Activated T-helper 2 cell treated with anti-CD3 and anti-CD28 coated beads, Interferon-gamma antibody, Interleukin-2, Interleukin-4, amounts not matched to agents 10 μg/mL and 5 μg/mL and 100 μg/mL, durations not matched to agents 14 hours and 24 hours and 36 hours (primary cell): ENCODE data around the gene TIMM8A. TPM values are rescaled to one million over a fixed set of nuclear protein-coding genes. Genes with fewer than 3 reads are reported as not detected.

Experiments used
- DNase-seq: peaks from one replicate; pipeline ENCODE4 v3.0.0; 2021; ENCODE audit warnings: low spot score
- H3K27ac Mint-ChIP-seq: one replicate; pipeline ENCODE4 v1.8.0; 2021; ENCODE audit warnings: mixed read lengths
- H3K27me3 Mint-ChIP-seq: one replicate; pipeline ENCODE4 v1.8.0; 2021; ENCODE audit warnings: low read depth, mixed read lengths
- H3K36me3 Mint-ChIP-seq: one replicate; pipeline ENCODE4 v1.8.0; 2021; ENCODE audit warnings: low read depth, mixed read lengths
- H3K4me1 Mint-ChIP-seq: one replicate; pipeline ENCODE4 v1.8.0; 2021; ENCODE audit warnings: low read depth, mixed read lengths
- H3K4me3 Mint-ChIP-seq: one replicate; pipeline ENCODE4 v1.8.0; 2021; ENCODE audit warnings: low read depth, mild to moderate bottlenecking, moderate library complexity, mixed read lengths
- H3K9me3 Mint-ChIP-seq: one replicate; pipeline ENCODE4 v1.8.0; 2021; ENCODE audit warnings: mixed read lengths
- intact Hi-C: fragments of 100-400 bp; cut with micrococcal nuclease; formaldehyde crosslinking; loops from one replicate; pipeline ENCODE4 v1.15.1; 2023
- total RNA-seq: library from RNA; stranded (reverse); gene quantifications from 2 replicates; pipeline ENCODE4 v1.2.3, GENCODE V29; 2022

Gene TIMM8A
- total RNA-seq, 1 donor from 2014 or later = 25.5 TPM

DNA sequence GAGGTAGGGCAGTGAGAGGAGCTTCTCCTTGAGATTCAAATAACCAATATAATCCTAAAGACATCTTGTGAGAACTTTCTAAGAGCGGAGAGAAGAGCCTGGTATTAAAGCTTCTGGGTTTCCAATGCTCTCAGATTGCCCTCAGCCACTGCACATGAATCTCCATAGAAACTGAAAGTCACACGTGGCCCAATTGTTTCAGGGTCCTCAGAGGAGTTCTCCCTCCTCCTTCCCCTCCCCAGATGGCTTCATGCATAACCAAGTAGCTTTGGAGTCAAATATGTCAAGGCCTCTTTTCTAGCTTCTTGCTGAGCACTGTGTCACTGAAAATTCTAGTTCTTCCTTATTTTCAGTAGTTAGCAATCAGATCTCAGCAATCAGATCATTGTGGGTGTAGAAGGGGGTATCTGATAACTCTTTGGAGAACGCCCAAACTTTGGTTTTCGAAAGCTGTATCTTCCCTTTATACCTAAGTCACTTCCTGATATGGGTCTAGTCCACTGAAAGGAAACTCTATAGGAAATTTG is 35.2 kb upstream of the TIMM8A start:
- H3K4me1 Mint-ChIP-seq = peaks cover 7% of the 10 kb centered on the region
- H3K4me3 Mint-ChIP-seq = no peak overlapping the region
- H3K27ac Mint-ChIP-seq = no peak overlapping the region
- no peak for DNase-seq
- H3K9me3 Mint-ChIP-seq = no peaks in the 10 kb centered on the region
- no peaks in the 10 kb centered on the region for H3K36me3 Mint-ChIP-seq
- H3K27me3 Mint-ChIP-seq = no peaks in the 10 kb centered on the region
- intact Hi-C loops = no loop called here

DNA sequence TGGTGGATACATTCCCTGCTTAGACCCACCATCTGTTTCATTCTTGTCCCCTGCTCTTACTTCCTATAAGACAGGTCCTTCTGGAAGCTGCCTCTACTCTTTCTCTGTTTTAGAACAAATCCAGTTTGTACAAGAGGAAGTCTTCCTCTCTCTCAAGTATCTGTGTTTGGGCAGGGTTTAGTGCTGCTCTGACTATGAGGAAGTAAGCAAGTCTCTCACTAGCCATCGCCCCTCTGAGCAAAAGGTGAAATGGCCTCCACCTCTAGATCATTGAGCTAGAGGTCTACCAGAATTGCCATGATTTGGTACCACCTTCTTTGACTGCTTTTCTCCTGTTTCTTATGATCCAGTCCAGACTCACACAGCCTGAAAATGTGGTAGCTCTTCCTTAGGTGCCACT is 29.0 kb upstream of the TIMM8A start:
- no peaks in the 10 kb centered on the region for H3K4me1 Mint-ChIP-seq

DNA sequence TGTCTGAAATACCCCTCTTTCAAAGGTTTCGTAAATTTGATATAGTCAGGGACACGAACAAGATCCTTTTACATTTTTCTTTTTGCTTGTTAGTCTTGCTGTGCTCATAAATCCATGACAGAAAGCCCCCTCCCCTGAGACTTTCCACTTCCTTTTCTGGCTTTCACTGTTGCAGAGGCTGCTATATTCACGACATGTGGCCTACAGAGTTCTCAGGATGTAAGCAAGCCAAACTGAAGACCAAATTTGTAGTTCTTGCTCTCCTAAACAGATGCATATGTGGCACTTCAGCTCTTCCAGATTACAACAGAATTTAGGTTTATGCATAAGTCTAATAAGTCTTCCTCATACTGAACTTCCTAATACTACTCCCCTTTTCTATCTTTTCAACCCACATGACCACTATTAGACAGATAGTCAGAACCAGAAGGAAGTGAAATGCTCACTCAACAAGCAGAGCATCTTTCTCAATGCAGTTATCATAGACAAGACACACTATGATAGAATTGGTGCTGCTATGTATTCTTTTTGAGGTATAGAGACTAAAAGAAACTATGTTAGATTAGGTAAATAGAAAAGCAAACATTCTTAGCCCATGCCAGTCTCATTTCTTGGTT is 22.5 kb upstream of the TIMM8A start:
- H3K27ac Mint-ChIP-seq = no peak overlapping the region
- H3K4me1 Mint-ChIP-seq = peaks cover 5% of the 10 kb centered on the region
- no peak for DNase-seq
- H3K27me3 Mint-ChIP-seq = peaks cover 6% of the 10 kb centered on the region
- H3K36me3 Mint-ChIP-seq = no peaks in the 10 kb centered on the region
- H3K4me3 Mint-ChIP-seq = no peak overlapping the region
- H3K9me3 Mint-ChIP-seq = no peaks in the 10 kb centered on the region
- intact Hi-C loops = no loop called here

More for the DNA sequence above, 29.0 kb upstream of the TIMM8A start:
- intact Hi-C loops = no loop called here
- no peak overlapping the region for H3K27ac Mint-ChIP-seq
- H3K36me3 Mint-ChIP-seq = no peaks in the 10 kb centered on the region
- H3K9me3 Mint-ChIP-seq = no peaks in the 10 kb centered on the region
- DNase-seq = no peak
- H3K4me3 Mint-ChIP-seq = no peak overlapping the region
- H3K27me3 Mint-ChIP-seq = peaks cover 6% of the 10 kb centered on the region

DNA sequence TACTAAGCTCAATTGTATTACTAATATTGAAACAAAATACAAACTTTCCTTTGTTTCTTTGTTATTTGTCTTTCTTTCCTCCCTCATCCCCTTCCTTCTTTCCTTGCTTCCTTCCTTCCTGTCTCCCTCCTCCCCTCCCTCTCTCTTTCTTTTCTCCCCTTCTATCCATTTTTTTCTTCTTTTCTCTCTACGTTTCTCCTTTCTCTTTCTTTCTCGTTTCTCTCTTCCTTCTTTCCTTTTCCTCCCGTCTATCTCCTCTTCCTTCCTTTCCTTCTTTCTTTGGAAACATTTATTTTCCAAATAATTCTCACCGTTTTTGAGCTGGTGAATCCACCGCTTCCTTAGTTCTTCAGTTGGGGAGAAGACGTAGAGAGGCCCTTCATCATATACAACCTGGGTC is 21.1 kb upstream of the TIMM8A start:
- Mint-ChIP-seq H3K36me3 (no peaks in the 10 kb centered on the region), H3K27ac (no peak overlapping the region), H3K27me3 (peaks cover 4% of the 10 kb centered on the region), H3K4me1 (peaks cover 5% of the 10 kb centered on the region), H3K9me3 (no peaks in the 10 kb centered on the region), H3K4me3 (no peak overlapping the region)
- intact Hi-C loops = no loop called here
- no peak for DNase-seq

DNA sequence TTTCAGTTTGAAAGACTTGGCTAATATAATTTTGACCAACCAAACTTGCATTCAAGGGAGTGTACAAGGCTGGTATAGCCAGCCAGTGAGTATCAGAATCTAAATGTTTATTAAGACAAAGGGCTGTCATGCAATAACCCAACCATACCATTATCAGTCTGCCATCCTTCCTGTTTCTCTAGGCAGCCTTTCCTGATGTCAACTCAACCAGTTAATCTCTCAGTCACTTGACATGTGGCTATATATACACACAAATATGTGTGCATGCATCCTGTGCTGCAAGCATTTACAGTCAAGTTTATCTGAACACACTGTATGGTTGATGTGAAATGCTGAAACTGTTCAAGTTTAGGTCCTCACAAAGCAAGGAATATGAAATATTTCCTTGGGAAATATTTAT is 20.3 kb upstream of the TIMM8A start:
- peaks cover 4% of the 10 kb centered on the region for H3K27me3 Mint-ChIP-seq
- DNase-seq = no peak
- no peak overlapping the region for H3K27ac Mint-ChIP-seq
- H3K4me1 Mint-ChIP-seq = peaks cover 5% of the 10 kb centered on the region
- no peaks in the 10 kb centered on the region for H3K36me3 Mint-ChIP-seq
- no peak overlapping the region for H3K4me3 Mint-ChIP-seq
- no peaks in the 10 kb centered on the region for H3K9me3 Mint-ChIP-seq
- intact Hi-C loops = no loop called here

DNA sequence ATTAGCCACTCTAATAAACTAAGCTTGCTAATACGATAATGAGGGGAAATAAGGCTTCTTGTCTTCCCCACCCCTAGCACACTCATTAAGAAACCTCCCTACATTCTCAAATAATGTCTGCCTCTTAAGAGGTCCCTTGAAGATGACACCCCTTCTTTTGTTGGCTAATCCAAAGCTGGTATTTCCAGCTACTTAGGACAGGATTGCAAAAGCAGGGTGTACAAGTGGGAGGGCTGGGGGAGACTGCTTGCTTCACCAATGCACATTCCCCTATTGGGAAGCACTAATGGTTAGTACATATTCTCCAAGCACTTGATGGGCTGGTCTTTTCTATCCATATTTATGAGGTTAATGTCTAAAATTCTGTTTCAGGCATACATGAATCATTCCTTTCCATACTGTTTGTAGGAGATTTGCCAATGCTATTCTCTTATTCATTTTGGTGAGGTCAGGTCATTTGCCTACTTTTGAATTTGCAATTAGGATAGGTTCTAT is 16.8 kb upstream of the TIMM8A start:
- Mint-ChIP-seq H3K27ac (no peak overlapping the region), H3K27me3 (peaks cover 4% of the 10 kb centered on the region), H3K4me3 (no peak overlapping the region), H3K4me1 (no peaks in the 10 kb centered on the region), H3K9me3 (no peaks in the 10 kb centered on the region), H3K36me3 (no peaks in the 10 kb centered on the region)
- DNase-seq = no peak
- intact Hi-C loops = no loop called here

DNA sequence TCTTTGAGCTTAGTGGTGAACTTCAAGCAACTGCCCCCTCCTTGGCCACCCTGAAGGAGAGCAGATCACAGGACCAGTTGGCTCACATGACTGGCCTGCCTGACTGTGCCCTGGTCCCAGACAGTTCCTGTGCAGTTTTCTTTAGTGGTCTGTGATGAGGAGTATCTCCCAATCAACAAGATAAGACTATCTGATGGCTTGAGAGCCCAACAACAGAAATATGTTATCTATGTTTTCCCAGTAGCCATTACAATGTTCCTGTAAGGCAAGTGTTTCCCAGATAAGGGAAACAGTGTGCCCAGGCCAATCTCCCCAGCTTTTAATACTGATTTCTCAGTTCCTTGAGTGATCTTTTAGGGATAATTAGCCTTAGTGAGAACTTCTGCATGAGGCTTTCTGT is 14.2 kb upstream of the TIMM8A start:
- Mint-ChIP-seq H3K4me1 (peaks cover 3% of the 10 kb centered on the region), H3K4me3 (no peak overlapping the region), H3K27me3 (no peaks in the 10 kb centered on the region), H3K9me3 (no peaks in the 10 kb centered on the region), H3K36me3 (no peaks in the 10 kb centered on the region), H3K27ac (no peak overlapping the region)
- intact Hi-C loops = no loop called here
- DNase-seq = no peak

DNA sequence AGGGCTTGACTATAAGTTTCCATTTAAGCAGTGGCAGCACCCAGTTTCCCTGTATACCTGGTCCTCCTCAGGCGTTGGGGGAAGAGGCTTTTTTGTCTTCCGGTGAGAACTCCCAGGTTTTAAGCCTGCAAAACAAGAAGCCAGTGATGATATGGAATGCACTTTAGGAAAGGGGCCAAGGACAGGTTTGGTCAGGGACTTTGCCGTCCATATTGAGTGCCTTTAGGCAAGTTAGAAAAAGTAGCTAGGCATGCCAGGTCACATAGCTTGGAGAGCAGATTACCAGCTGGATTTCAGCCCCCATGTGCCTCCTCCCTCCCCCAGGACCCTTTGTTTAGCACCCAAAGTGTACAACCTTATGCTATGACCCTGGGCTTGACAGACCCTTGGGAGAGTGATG is 13.6 kb upstream of the TIMM8A start:
- H3K36me3 Mint-ChIP-seq = no peaks in the 10 kb centered on the region
- H3K9me3 Mint-ChIP-seq = no peaks in the 10 kb centered on the region
- H3K4me1 Mint-ChIP-seq = peaks cover 3% of the 10 kb centered on the region
- no peaks in the 10 kb centered on the region for H3K27me3 Mint-ChIP-seq
- intact Hi-C loops = no loop called here
- DNase-seq = no peak
- H3K27ac Mint-ChIP-seq = no peak overlapping the region
- no peak overlapping the region for H3K4me3 Mint-ChIP-seq

DNA sequence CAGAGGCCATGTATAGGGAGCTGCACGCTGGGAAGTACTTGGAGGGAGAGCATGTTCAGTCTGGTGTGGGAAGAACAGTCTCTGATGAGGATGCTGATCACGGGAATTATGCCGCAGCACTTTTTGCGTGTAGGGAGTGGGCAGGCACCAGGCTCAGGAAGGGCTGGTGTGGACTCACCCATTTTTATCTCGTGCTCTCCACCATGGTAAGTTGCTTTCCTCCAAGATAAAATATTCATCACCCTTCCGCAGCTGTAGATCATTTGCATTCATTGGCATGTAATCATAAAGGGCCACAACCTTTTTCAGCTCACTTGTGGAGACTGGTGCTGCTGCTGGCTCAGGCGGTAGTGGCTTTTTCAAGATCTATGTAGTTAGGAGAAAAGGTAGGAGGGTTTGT is 11.8 kb upstream of the TIMM8A start:
- DNase-seq = no peak
- intact Hi-C loops = no loop called here
- H3K4me1 Mint-ChIP-seq = peaks cover 3% of the 10 kb centered on the region
- H3K9me3 Mint-ChIP-seq = no peaks in the 10 kb centered on the region
- H3K27me3 Mint-ChIP-seq = no peaks in the 10 kb centered on the region
- no peaks in the 10 kb centered on the region for H3K36me3 Mint-ChIP-seq
- no peak overlapping the region for H3K27ac Mint-ChIP-seq
- no peak overlapping the region for H3K4me3 Mint-ChIP-seq

DNA sequence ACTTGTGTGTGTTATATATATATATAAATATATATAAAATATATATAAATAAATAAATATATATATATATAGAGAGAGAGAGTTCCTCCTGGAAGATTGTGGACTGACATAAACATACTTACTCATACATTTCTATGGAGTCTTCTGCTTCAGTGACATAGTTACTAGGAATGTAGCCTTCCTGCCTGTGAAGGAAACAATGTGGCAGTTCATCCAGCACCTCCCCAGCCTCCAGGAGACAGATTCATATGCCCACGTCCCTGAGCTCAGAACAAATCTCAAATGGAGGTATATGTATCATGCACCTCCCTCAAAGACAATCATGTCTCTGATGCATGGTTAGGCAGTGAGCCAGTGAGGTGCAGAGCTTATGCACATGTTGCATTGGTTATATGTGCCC is 11.4 kb upstream of the TIMM8A start:
- intact Hi-C loops = no loop called here
- Mint-ChIP-seq H3K36me3 (no peaks in the 10 kb centered on the region), H3K4me1 (peaks cover 3% of the 10 kb centered on the region), H3K9me3 (no peaks in the 10 kb centered on the region), H3K4me3 (no peak overlapping the region), H3K27me3 (no peaks in the 10 kb centered on the region), H3K27ac (no peak overlapping the region)
- no peak for DNase-seq

DNA sequence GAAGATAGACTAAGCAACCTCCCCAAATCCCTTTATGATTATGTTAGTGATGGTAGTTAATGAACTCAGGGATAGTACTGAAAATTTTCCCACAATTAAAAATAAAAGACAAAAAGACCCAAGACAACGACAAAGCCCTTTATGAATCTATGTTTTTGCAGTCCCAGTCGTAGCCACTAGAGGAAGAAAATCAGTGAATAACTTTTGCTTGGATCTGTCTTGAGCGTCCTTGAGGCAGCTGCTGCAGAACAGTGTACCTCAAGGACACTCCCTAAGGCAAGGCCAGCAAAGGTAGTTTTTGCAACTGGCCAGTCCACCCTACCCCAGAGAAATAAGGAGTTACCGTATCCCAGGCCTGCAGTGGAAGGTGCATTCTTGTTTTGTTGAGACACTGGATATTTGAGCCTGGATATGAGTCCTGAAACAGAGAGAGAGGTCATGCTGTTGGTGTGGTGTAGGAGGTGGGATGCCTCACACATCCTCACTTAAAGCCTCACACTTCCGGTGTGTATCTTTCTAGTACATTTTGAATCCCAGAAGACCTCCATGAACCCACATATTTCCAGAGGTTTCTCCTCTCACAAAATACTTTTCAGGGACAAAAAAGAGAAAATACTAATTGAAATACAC is 8.7 kb upstream of the TIMM8A start:
- intact Hi-C loops = loop anchor here (1.0 kb wide), 1 partner anchor 24 kb away; no protein-coding TSS in a partner anchor
- peaks cover 3% of the 10 kb centered on the region for H3K4me1 Mint-ChIP-seq
- DNase-seq = no peak
- no peaks in the 10 kb centered on the region for H3K36me3 Mint-ChIP-seq
- H3K9me3 Mint-ChIP-seq = no peaks in the 10 kb centered on the region
- H3K4me3 Mint-ChIP-seq = no peak overlapping the region
- H3K27me3 Mint-ChIP-seq = no peaks in the 10 kb centered on the region
- no peak overlapping the region for H3K27ac Mint-ChIP-seq

DNA sequence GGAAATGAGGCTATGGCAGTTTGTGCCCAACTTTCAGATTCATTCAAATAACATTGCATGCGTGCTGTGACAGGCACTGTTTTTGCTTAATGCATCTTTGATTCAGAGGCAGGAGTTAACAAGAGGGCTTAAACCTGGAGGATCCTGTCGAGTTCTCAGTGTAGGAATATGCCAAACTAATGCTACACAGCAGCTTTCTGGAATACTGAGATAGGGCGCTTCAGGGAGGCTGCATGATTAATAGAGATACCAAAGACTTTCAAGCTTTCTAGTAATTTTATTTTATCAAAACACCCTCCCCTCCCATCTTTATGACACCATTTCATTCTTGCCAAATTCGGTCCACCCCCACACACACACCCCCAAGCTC is 636 bp upstream of the TIMM8A start:
- Mint-ChIP-seq H3K27me3 (no peaks in the 10 kb centered on the region), H3K4me3 (peak overlapping the region; percentile 88), H3K27ac (peak overlapping the region; percentile 84), H3K9me3 (no peaks in the 10 kb centered on the region), H3K36me3 (peaks cover 19% of the 10 kb centered on the region), H3K4me1 (peaks cover 10% of the 10 kb centered on the region)
- intact Hi-C loops = no loop called here
- DNase-seq = no peak

DNA sequence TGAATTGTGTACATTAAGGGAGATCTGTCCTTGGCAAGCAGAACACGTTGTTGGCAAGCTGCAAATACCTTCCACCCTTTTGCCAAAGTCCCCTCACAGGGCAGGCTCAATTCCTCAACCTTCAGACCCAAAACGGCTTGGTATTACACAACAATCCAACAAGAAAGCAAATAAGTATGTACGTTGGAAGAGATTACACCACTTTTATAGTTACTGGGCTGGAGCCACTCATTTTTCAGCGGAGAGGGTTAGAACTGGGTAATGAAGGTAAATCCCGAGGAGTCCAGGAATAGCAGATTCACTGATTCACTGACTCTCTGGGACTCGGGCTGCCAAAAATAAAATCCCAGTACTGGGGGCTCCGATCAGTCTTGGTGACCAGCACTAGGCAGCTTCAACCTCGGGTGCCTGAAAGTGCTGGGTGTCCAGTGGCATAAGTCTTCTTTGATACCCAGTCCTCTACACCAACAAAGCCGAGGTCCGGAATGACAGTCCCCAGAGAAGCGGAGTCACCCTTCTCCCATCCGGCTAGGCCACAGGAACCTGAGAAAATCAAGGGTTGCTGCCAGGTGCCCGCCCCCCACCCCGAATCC is 587 bp downstream of the TIMM8A start:
- Mint-ChIP-seq H3K4me1 (peaks cover 10% of the 10 kb centered on the region), H3K27me3 (no peaks in the 10 kb centered on the region), H3K27ac (peak overlapping the region; percentile 84), H3K4me3 (peak overlapping the region; percentile 88), H3K9me3 (no peaks in the 10 kb centered on the region), H3K36me3 (peaks cover 21% of the 10 kb centered on the region)
- intact Hi-C loops = loop anchor here (1.0 kb wide), 2 partner anchors 42 to 59 kb away; partner anchors contain the start of gene GLA
- DNase-seq = no peak
